CD14-positive monocyte (primary cell): ENCODE measurements around the gene INCENP. TPM values are rescaled to one million over a fixed set of nuclear protein-coding genes. Genes with fewer than 3 reads are reported as not detected.

Experiments used
- DNase-seq, 3 donors: peaks; one replicate each; pipeline ENCODE4 v3.0.0-alpha.2; 2011 to 2022
- H2AFZ ChIP-seq: 2 replicates; pipeline ENCODE4 v1.6.0; 2012; ENCODE audit warnings: mild to moderate bottlenecking, low read depth, low read length, inconsistent platforms; ENCODE audit not compliant: insufficient read depth, poor library complexity, severe bottlenecking
- H3K27ac ChIP-seq, 2 donors: 1 replicate in 1 of 2; 2 replicates in 1 of 2; pipeline ENCODE4 v1.5.1; 2012 to 2013; ENCODE audit warnings: low read length in 2 of 2, control low read depth in 1 of 2, inconsistent platforms in 1 of 2, low read depth in 1 of 2, mild to moderate bottlenecking in 1 of 2
- H3K27me3 ChIP-seq, 2 donors: one replicate each; pipeline versions ENCODE4 v1.6.0 to v1.6.1; 2011 to 2013; ENCODE audit warnings: low read length in 2 of 2; ENCODE audit not compliant: control insufficient read depth in 2 of 2, insufficient read depth in 2 of 2
- H3K36me3 ChIP-seq, 2 donors: replicated peaks in 1 of 2; 1 replicate in 1 of 2; 2 replicates in 1 of 2; pipeline versions ENCODE4 v1.5.1 to v1.6.1; 2012 to 2013; ENCODE audit warnings: low read length in 2 of 2, control low read depth in 1 of 2, inconsistent platforms in 1 of 2, mild to moderate bottlenecking in 1 of 2; ENCODE audit not compliant: insufficient read depth in 2 of 2, control insufficient read depth in 1 of 2
- H3K4me1 ChIP-seq, 2 donors: 1 replicate in 1 of 2; 2 replicates in 1 of 2; pipeline versions ENCODE4 v1.5.1 to v1.6.1; 2012 to 2013; ENCODE audit warnings: low read length in 2 of 2, control low read depth in 1 of 2, inconsistent platforms in 1 of 2, mild to moderate bottlenecking in 1 of 2, moderate library complexity in 1 of 2; ENCODE audit not compliant: insufficient read depth in 2 of 2, control insufficient read depth in 1 of 2
- H3K4me2 ChIP-seq: replicated peaks from 2 replicates; pipeline ENCODE3; 2012; ENCODE audit warnings: low read length, moderate library complexity, mild to moderate bottlenecking; ENCODE audit not compliant: poor library complexity, severe bottlenecking; ENCODE audit errors: extremely low read depth
- H3K4me3 ChIP-seq, 3 experiments: fragments of 200-600 bp in 1 of 3; sonication (generic) in 1 of 3; replicated peaks in 1 of 3; 1 replicate in 2 of 3; 2 replicates in 1 of 3; pipeline ENCODE4 v1.5.1; 2011 to 2013; ENCODE audit warnings: low read length in 3 of 3, mild to moderate bottlenecking in 3 of 3, control low read depth in 2 of 3, low read depth in 2 of 3, inconsistent platforms in 1 of 3, moderate library complexity in 1 of 3
- H3K79me2 ChIP-seq: 2 replicates; pipeline ENCODE4 v1.6.0; 2012; ENCODE audit warnings: mild to moderate bottlenecking, control low read depth, inconsistent platforms, low read length, moderate library complexity; ENCODE audit not compliant: insufficient read depth
- H3K9ac ChIP-seq: 2 replicates; pipeline ENCODE4 v1.6.0; 2017; ENCODE audit warnings: low read length, mild to moderate bottlenecking; ENCODE audit not compliant: insufficient read depth, poor library complexity, severe bottlenecking
- H3K9me3 ChIP-seq, 2 donors: replicated peaks in 1 of 2; 1 replicate in 1 of 2; 2 replicates in 1 of 2; pipeline versions ENCODE4 v1.5.1 to v1.6.1; 2012 to 2013; ENCODE audit warnings: low read length in 2 of 2, control low read depth in 1 of 2; ENCODE audit not compliant: control insufficient read depth in 1 of 2, insufficient read depth in 1 of 2
- H4K20me1 ChIP-seq: 2 replicates; pipeline ENCODE4 v1.6.0; 2012; ENCODE audit warnings: mild to moderate bottlenecking, low read length, control low read depth, moderate library complexity; ENCODE audit not compliant: insufficient read depth
- H3K27ac Mint-ChIP-seq, 7 donors: one replicate each; pipeline ENCODE4 v1.8.0; 2020; ENCODE audit warnings: mild to moderate bottlenecking in 7 of 7, mixed read lengths in 7 of 7, moderate library complexity in 6 of 7, inconsistent platforms in 2 of 7
- H3K27me3 Mint-ChIP-seq, 3 donors: one replicate each; pipeline ENCODE4 v1.8.0; 2021 to 2022; ENCODE audit warnings: low read depth in 3 of 3, mild to moderate bottlenecking in 3 of 3, mixed read lengths in 3 of 3, moderate library complexity in 3 of 3, inconsistent platforms in 1 of 3
- H3K36me3 Mint-ChIP-seq, 2 donors: one replicate each; pipeline ENCODE4 v1.8.0; 2020; ENCODE audit warnings: mixed read lengths in 2 of 2, inconsistent platforms in 1 of 2, mild to moderate bottlenecking in 1 of 2
- H3K4me1 Mint-ChIP-seq: one replicate; pipeline ENCODE4 v1.8.0; 2020; ENCODE audit warnings: mild to moderate bottlenecking, mixed read lengths
- H3K4me3 Mint-ChIP-seq, 2 donors: one replicate each; pipeline ENCODE4 v1.8.0; 2020; ENCODE audit warnings: mild to moderate bottlenecking in 2 of 2, mixed read lengths in 2 of 2, moderate library complexity in 1 of 2
- H3K9me3 Mint-ChIP-seq, 7 donors: one replicate each; pipeline ENCODE4 v1.8.0; 2020 to 2022; ENCODE audit warnings: mixed read lengths in 7 of 7, mild to moderate bottlenecking in 6 of 7, moderate library complexity in 6 of 7, inconsistent platforms in 2 of 7
- CTCF ChIP-seq: fragments of 200-600 bp; IDR thresholded peaks from one replicate; pipeline ENCODE4 v1.8.0; 2022; ENCODE audit warnings: antibody characterized with exemption, mild to moderate bottlenecking
- WGBS: methylation state at CpG from one replicate; pipeline ENCODE4 v1.1.5; 2013; ENCODE audit warnings: missing lambda C conversion rate; ENCODE audit not compliant: insufficient coverage; 5-methylcytosine and 5-hydroxymethylcytosine counted together
- intact Hi-C, 2 donors: fragments of 100-400 bp; cut with micrococcal nuclease; formaldehyde crosslinking; loops; one replicate each; pipeline versions ENCODE4 v1.15.0 to v1.15.1; 2023
- polyA plus RNA-seq, 3 donors: library from polyadenylated mRNA; depleted of rRNA in 1 of 3; unstranded in 2 of 3; stranded (reverse) in 1 of 3; fragments of 300-500 nt in 2 of 3; fragments of >200 nt in 1 of 3; fragmentation: Illumina TruSeq in 2 of 3; gene quantifications; 1 replicate in 2 of 3; 2 replicates in 1 of 3; pipeline ENCODE4 v1.2.3, GENCODE V29; 2012 to 2021

Gene INCENP
- polyA plus RNA-seq, 3 donors = 0.75 to 7.0 (median 1.0) TPM

DNA sequence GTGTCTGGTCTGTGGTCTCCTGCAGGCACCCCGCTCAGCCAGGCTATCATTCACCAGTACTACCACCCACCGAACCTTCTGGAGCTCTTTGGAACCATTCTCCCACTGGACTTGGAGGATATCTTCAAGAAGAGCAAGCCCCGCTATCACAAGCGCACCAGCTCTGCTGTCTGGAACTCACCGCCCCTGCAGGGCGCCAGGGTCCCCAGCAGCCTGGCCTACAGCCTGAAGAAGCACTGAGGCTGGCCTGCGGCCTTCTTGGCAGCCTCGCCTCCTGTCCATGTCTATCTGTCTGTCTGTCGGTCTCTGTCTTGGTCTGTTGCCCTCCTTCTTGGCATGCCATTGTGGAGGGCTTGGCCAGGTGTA, 27.9 kb downstream of the INCENP start:
- Mint-ChIP-seq H3K36me3 (peaks cover 60 to 79% of the 10 kb centered on the region in 2 donors), H3K9me3 (no peaks in the 10 kb centered on the region), H3K27me3 (no peaks in the 10 kb centered on the region), H3K27ac (peak overlapping the region in 2 of 7 donors; percentile 74 to 77), H3K4me3 (no peak overlapping the region), H3K4me1 (peaks cover 11% of the 10 kb centered on the region)
- H3K27me3 ChIP-seq = no peaks in the 10 kb centered on the region
- H3K4me3 ChIP-seq = no peak overlapping the region
- no peak overlapping the region for H3K9ac ChIP-seq
- H3K27ac ChIP-seq = no peak overlapping the region
- no peak for DNase-seq
- no peaks in the 10 kb centered on the region for H4K20me1 ChIP-seq
- intact Hi-C loops = no loop called here
- H2AFZ ChIP-seq = no peak overlapping the region
- no peak for TF ChIP-seq CTCF
- H3K9me3 ChIP-seq = no peaks in the 10 kb centered on the region
- no peak overlapping the region for H3K4me2 ChIP-seq
- peaks cover 52 to 67% of the 10 kb centered on the region in 2 donors for H3K36me3 ChIP-seq
- peaks cover 6 to 9% of the 10 kb centered on the region in 2 donors for H3K4me1 ChIP-seq
- 98% methylated on average over 9 of the region's 9 CpGs for WGBS
- no peaks in the 10 kb centered on the region for H3K79me2 ChIP-seq

- H3K27ac ChIP-seq = peak overlapping the region in 1 of 2 donors; percentile 46
- Mint-ChIP-seq H3K9me3 (no peaks in the 10 kb centered on the region), H3K27me3 (peaks cover 0 to 2% (median 0%) of the 10 kb centered on the region in 3 donors), H3K27ac (peak overlapping the region in 5 of 7 donors; percentile 18 to 68 (median 42)), H3K4me1 (peaks cover 11% of the 10 kb centered on the region), H3K4me3 (no peak overlapping the region), H3K36me3 (peaks cover 53 to 71% of the 10 kb centered on the region in 2 donors)
- intact Hi-C loops = no loop called here
- 93% methylated on average over 10 of the region's 14 CpGs for WGBS
- peak overlapping the region; percentile 24 for H2AFZ ChIP-seq
- H3K9ac ChIP-seq = no peak overlapping the region
- no peaks in the 10 kb centered on the region for H3K9me3 ChIP-seq
- TF ChIP-seq CTCF = no peak
- H4K20me1 ChIP-seq = no peaks in the 10 kb centered on the region
- no peaks in the 10 kb centered on the region for H3K79me2 ChIP-seq
- no peak overlapping the region for H3K4me2 ChIP-seq
- no peak for DNase-seq
- peaks cover 45 to 60% of the 10 kb centered on the region in 2 donors for H3K36me3 ChIP-seq
- H3K4me3 ChIP-seq = no peak overlapping the region
- H3K27me3 ChIP-seq = no peaks in the 10 kb centered on the region
- H3K4me1 ChIP-seq = peaks cover 6 to 9% of the 10 kb centered on the region in 2 donors
Measured at GRCh38 chr11:62152245-62153086, 28.7 kb downstream of the INCENP start.
